Upper lobe of left lung (tissue), 6 donors: ENCODE measurements around the gene ZC3H4. TPM values are rescaled to one million over a fixed set of nuclear protein-coding genes. Genes with fewer than 3 reads are reported as not detected.
"Not testable (repeated sequence)": the region's sequence is repeated elsewhere in the genome, so short reads cannot be mapped to it uniquely, and the experiment has no call there.

ENCODE experiments used
- ATAC-seq, 2 donors: fragments of 200-7000 bp; cut with Tn5 transposase; one replicate each; pipeline ENCODE4 v1.9.1; 2022; ENCODE audit warnings: mild to moderate bottlenecking in 2 of 2, moderate library complexity in 2 of 2; ENCODE audit not compliant: low FRiP score in 2 of 2
- DNase-seq, 2 donors: peaks; one replicate each; pipeline ENCODE4 v3.0.0-alpha.2; 2019 to 2020
- H3K27ac ChIP-seq, 4 donors: fragments of 200-600 bp; sonication (generic); one replicate each; pipeline ENCODE4 v1.5.1; 2016 to 2019
- H3K27me3 ChIP-seq, 4 donors: fragments of 200-600 bp; sonication (generic); one replicate each; pipeline ENCODE4 v1.5.1; 2017 to 2019
- H3K36me3 ChIP-seq, 4 donors: fragments of 200-600 bp; sonication (generic); one replicate each; pipeline ENCODE4 v1.5.1; 2016 to 2019
- H3K4me1 ChIP-seq, 4 donors: fragments of 200-600 bp; sonication (generic); one replicate each; pipeline ENCODE4 v1.5.1; 2018 to 2019
- H3K4me3 ChIP-seq, 4 donors: fragments of 200-600 bp; sonication (generic); one replicate each; pipeline ENCODE4 v1.5.1; 2017 to 2019; ENCODE audit warnings: mild to moderate bottlenecking in 2 of 4, moderate library complexity in 1 of 4
- H3K9me3 ChIP-seq, 4 donors: fragments of 200-600 bp; sonication (generic); one replicate each; pipeline ENCODE4 v1.5.1; 2018 to 2019
- CTCF ChIP-seq, 6 experiments: fragments of 450-650 bp in 4 of 6; fragments of 200-600 bp in 2 of 6; sonication (generic) in 2 of 6; IDR thresholded peaks; one replicate each; pipeline ENCODE4 v1.5.1; 2016 to 2019; ENCODE audit warnings: antibody characterized with exemption in 6 of 6
- EP300 ChIP-seq, 4 donors: sonication (generic); formaldehyde crosslinking; IDR thresholded peaks; one replicate each; pipeline ENCODE4 v1.5.1; 2017; ENCODE audit warnings: antibody characterized with exemption in 4 of 4, control low read depth in 2 of 4
- POLR2A ChIP-seq, 4 donors: fragments of 450-650 bp; IDR thresholded peaks; one replicate each; pipeline ENCODE4 v1.5.1; 2016 to 2017; ENCODE audit warnings: antibody characterized with exemption in 4 of 4, mild to moderate bottlenecking in 2 of 4
- POLR2AphosphoS5 ChIP-seq, 2 donors: sonication (generic); formaldehyde crosslinking; IDR thresholded peaks; one replicate each; pipeline ENCODE4 v1.5.1; 2017; ENCODE audit warnings: antibody characterized with exemption in 2 of 2
- WGBS, 2 donors: methylation state at CpG; one replicate each; pipeline ENCODE4 v1.1.5; 2017 to 2018; 5-methylcytosine and 5-hydroxymethylcytosine counted together
- total RNA-seq, 6 donors: library from RNA; depleted of rRNA in 4 of 6; stranded (reverse); fragments of >200 nt in 4 of 6; gene quantifications; one replicate each; pipeline versions ENCODE4 v1.1.0 to v1.2.1, GENCODE V29; 2016 to 2021
- donor health status: DM: no; HTN: no; CAD: no; lungs with moderate emphysema.
- donor health status: DM: no; HTN: yes; CAD: no; lungs with severe emphysema.

Gene ZC3H4
- total RNA-seq, 6 donors from 2014 or later, result 28.6 to 57.6 (median 44.1) TPM

DNA sequence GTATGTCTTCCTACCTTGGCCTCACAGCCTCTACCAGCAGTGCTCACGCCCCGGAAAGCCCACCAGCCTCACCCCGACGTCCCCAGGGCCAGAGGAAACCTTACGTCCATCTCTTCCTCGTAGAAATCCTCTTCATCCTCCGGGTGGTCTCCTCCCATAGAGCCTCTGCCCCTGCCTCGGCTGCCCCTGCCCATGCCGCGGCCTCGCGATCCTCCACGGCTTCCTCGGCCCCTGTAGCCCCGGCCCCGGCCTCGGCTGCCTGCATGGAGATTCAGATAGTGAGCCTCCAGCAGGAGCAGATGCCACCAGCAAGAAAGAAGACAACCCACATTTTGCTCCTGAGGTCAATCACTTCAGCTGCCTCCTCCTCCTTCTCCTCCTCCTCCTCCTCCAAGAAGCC, 27.3 kb downstream of the ZC3H4 start:
- H3K27ac ChIP-seq, result no peak overlapping the region
- DNase-seq (no peak), ATAC-seq (no peak)
- H3K9me3 ChIP-seq, result no peaks in the 10 kb centered on the region
- 94 to 97% methylated on average over 17 of the region's 17 CpGs for WGBS, 2 donors
- H3K27me3 ChIP-seq, result no peaks in the 10 kb centered on the region
- no peaks in the 10 kb centered on the region for H3K4me1 ChIP-seq
- H3K36me3 ChIP-seq, result peaks cover 34 to 100% (median 94%) of the 10 kb centered on the region in 4 donors
- TF ChIP-seq POLR2A (IDR thresholded peaks at IDR 0.05), result no peak
- no peak for TF ChIP-seq EP300 (IDR thresholded peaks at IDR 0.05)
- H3K4me3 ChIP-seq, result no peak overlapping the region

GRCh38 chr19:47084879-47085439, 28.6 kb downstream of the ZC3H4 start:
- peaks cover 0 to under 1% (median under 1%) of the 10 kb centered on the region in 4 donors for H3K4me1 ChIP-seq
- 91% methylated on average over 24 of the region's 24 CpGs for WGBS, 2 donors
- H3K9me3 ChIP-seq, result no peaks in the 10 kb centered on the region
- no peaks in the 10 kb centered on the region for H3K27me3 ChIP-seq
- H3K4me3 ChIP-seq, result no peak overlapping the region
- ATAC-seq (peak in 1 of 2 donors; percentile 15), DNase-seq (no peak)
- H3K36me3 ChIP-seq, result peaks cover 37 to 100% (median 95%) of the 10 kb centered on the region in 4 donors
- TF ChIP-seq EP300 (IDR thresholded peaks at IDR 0.05), result no peak
- no peak for TF ChIP-seq POLR2A (IDR thresholded peaks at IDR 0.05)
- TF ChIP-seq CTCF (IDR thresholded peaks at IDR 0.05), result no peak
- no peak for TF ChIP-seq POLR2AphosphoS5 (IDR thresholded peaks at IDR 0.05)
- no peak overlapping the region for H3K27ac ChIP-seq

GRCh38 chr19:47082493-47082892, 31.1 kb downstream of the ZC3H4 start:
- 93 to 99% methylated on average over 5 of the region's 5 CpGs for WGBS, 2 donors
- Histone ChIP-seq H3K36me3 (peaks cover 32 to 87% (median 82%) of the 10 kb centered on the region in 4 donors), H3K27ac (no peak overlapping the region), H3K9me3 (no peaks in the 10 kb centered on the region), H3K4me1 (peaks cover 4 to 7% (median 5%) of the 10 kb centered on the region in 4 donors), H3K4me3 (no peak overlapping the region), H3K27me3 (no peaks in the 10 kb centered on the region)
- no peak for TF ChIP-seq EP300 (IDR thresholded peaks at IDR 0.05)
- no peak for TF ChIP-seq POLR2AphosphoS5 (IDR thresholded peaks at IDR 0.05)
- no peak for TF ChIP-seq POLR2A (IDR thresholded peaks at IDR 0.05)
- no peak for ATAC-seq
- DNase-seq, result no peak

DNA sequence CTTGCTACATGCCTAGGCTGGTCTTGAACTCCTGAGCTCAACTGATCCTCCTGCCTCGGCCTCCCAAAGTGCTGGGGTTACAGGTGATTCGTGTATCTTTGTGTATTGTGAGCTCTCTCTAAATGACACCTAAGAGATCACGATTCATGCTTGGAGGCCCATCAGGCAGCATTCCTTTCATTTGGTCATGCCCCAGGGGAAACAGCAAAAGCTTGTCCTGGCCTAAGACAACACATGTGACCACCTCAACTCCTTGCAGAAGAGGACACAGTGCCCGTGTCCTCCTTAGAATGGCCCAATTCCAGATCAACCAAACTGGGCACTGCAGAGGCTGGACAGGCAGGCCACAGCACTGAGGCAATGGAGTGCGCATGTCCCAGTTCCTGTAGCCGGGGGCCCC, 32.5 kb downstream of the ZC3H4 start:
- Histone ChIP-seq H3K27ac (no peak overlapping the region), H3K27me3 (no peaks in the 10 kb centered on the region), H3K36me3 (peaks cover 32 to 88% (median 80%) of the 10 kb centered on the region in 4 donors), H3K9me3 (no peaks in the 10 kb centered on the region), H3K4me3 (no peak overlapping the region), H3K4me1 (peaks cover 4 to 9% (median 5%) of the 10 kb centered on the region in 4 donors)
- DNase-seq (no peak), ATAC-seq (no peak)
- TF ChIP-seq EP300 (IDR thresholded peaks at IDR 0.05), result no peak
- TF ChIP-seq POLR2AphosphoS5 (IDR thresholded peaks at IDR 0.05), result no peak
- WGBS, 2 donors, result 90 to 95% methylated on average over 6 of the region's 6 CpGs

- H3K9me3 ChIP-seq, H3K4me3 ChIP-seq, DNase-seq, H3K27me3 ChIP-seq, ATAC-seq, H3K27ac ChIP-seq: not testable (repeated sequence)
- WGBS, 2 donors, result 98% methylated on average over 13 of the region's 13 CpGs
- Histone ChIP-seq H3K4me1 (peaks cover 4 to 25% (median 11%) of the 10 kb centered on the region in 4 donors), H3K36me3 (peaks cover 12 to 86% (median 69%) of the 10 kb centered on the region in 4 donors)
Measured at GRCh38 chr19:47078351-47078750, 35.2 kb downstream of the ZC3H4 start.

- Histone ChIP-seq H3K4me3 (no peak overlapping the region), H3K27me3 (no peaks in the 10 kb centered on the region), H3K27ac (no peak overlapping the region), H3K9me3 (no peaks in the 10 kb centered on the region), H3K4me1 (peaks cover 4 to 25% (median 11%) of the 10 kb centered on the region in 4 donors), H3K36me3 (peaks cover 13 to 86% (median 69%) of the 10 kb centered on the region in 4 donors)
- DNase-seq, result no peak
- WGBS, 2 donors, result 67 to 79% methylated on average over 12 to 13 of the region's 13 CpGs
- peak in 1 of 2 donors; percentile 13 for TF ChIP-seq POLR2AphosphoS5 (IDR thresholded peaks at IDR 0.05)
- no peak for TF ChIP-seq POLR2A (IDR thresholded peaks at IDR 0.05)
- no peak for TF ChIP-seq CTCF (IDR thresholded peaks at IDR 0.05)
- ATAC-seq, result no peak
Measured at GRCh38 chr19:47075941-47076340, 37.6 kb downstream of the ZC3H4 start.
